GM18505 (cell line): ENCODE data around the gene FGFR3.

ENCODE experiments used
- ATAC-seq: cut with Tn5 transposase; IDR thresholded peaks from one replicate; pipeline ENCODE4 v1.9.1; 2021; ENCODE audit not compliant: unreplicated experiment
- POLR2A ChIP-seq: IDR thresholded peaks from 4 replicates; pipeline ENCODE4 v1.6.1; 2011; ENCODE audit warnings: borderline replicate concordance; ENCODE audit not compliant: insufficient read depth, insufficient read length; ENCODE audit errors: extremely low read depth

FGFR3 gene

GRCh38 chr4:1809754-1810502 is 16.8 kb downstream of the FGFR3 start:
- no peak for TF ChIP-seq POLR2A
- no peak for ATAC-seq

GRCh38 chr4:1810765-1811164 is 17.7 kb downstream of the FGFR3 start:
- no peak for TF ChIP-seq POLR2A
- no peak for ATAC-seq

GRCh38 chr4:1812720-1813119 is 19.6 kb downstream of the FGFR3 start:
- no peak for TF ChIP-seq POLR2A
- ATAC-seq, result no peak

- no peak for TF ChIP-seq POLR2A
Measured at GRCh38 chr4:1813231-1813630, 20.1 kb downstream of the FGFR3 start.

GRCh38 chr4:1813915-1814314 is 20.8 kb downstream of the FGFR3 start:
- TF ChIP-seq POLR2A, result no peak
- ATAC-seq, result no peak

More at GRCh38 chr4:1813231-1813630, 20.1 kb downstream of the FGFR3 start:
- no peak for ATAC-seq

- no peak for ATAC-seq
- no peak for TF ChIP-seq POLR2A
Measured at GRCh38 chr4:1814453-1814852, 21.4 kb downstream of the FGFR3 start.

- ATAC-seq, result no peak
- TF ChIP-seq POLR2A, result no peak
Measured at GRCh38 chr4:1815096-1815996, 22.3 kb downstream of the FGFR3 start.

- no peak for ATAC-seq
- no peak for TF ChIP-seq POLR2A
Measured at GRCh38 chr4:1815997-1816860, 23.1 kb downstream of the FGFR3 start.

GRCh38 chr4:1819284-1819683 is 26.2 kb downstream of the FGFR3 start:
- ATAC-seq, result no peak
- TF ChIP-seq POLR2A, result no peak

GRCh38 chr4:1819816-1820215 is 26.7 kb downstream of the FGFR3 start:
- no peak for TF ChIP-seq POLR2A
- no peak for ATAC-seq

- ATAC-seq, result no peak
- TF ChIP-seq POLR2A, result no peak
Measured at GRCh38 chr4:1821679-1822567, 28.8 kb downstream of the FGFR3 start.
